ENCODE measurements around the gene HSF5.

GRCh38 chr17:58377661-58378060, 110.5 kb downstream of the HSF5 start:
- TF ChIP-seq CTCF (IDR thresholded peaks at IDR 0.05; ENCODE audit: extremely low read depth in 1 of 2, insufficient read depth in 1 of 2, low read depth in 1 of 2, low read length in 2 of 2) = no peak
- no peak for TF ChIP-seq POLR2A (IDR thresholded peaks at IDR 0.05; ENCODE audit: low read depth, low read length)
- no peak for TF ChIP-seq MAX (IDR thresholded peaks at IDR 0.05; ENCODE audit: insufficient read depth, insufficient read length)
- no peak for TF ChIP-seq POLR2AphosphoS5 (IDR thresholded peaks at IDR 0.05; ENCODE audit: insufficient read depth, low read depth, low read length)
- TF ChIP-seq EZH2 (IDR thresholded peaks at IDR 0.05; ENCODE audit: borderline replicate concordance, low read depth, low read length, severe bottlenecking) = no peak
- no peak for TF ChIP-seq GATA2 (IDR thresholded peaks at IDR 0.05; ENCODE audit: insufficient read depth, insufficient read length, low read depth, low read length)
- no peak for TF ChIP-seq JUN (IDR thresholded peaks at IDR 0.05; ENCODE audit: borderline replicate concordance, insufficient read depth, insufficient read length, low read depth)
- TF ChIP-seq MYC (IDR thresholded peaks at IDR 0.05; ENCODE audit: low read depth, low read length) = no peak
- no peak for TF ChIP-seq FOS (IDR thresholded peaks at IDR 0.05; ENCODE audit: borderline replicate concordance, insufficient read depth, low read length)
